Osteoblast (primary cell): ENCODE data around the gene GTPBP8. TPM values are rescaled to one million over a fixed set of nuclear protein-coding genes. Genes with fewer than 3 reads are reported as not detected.
A peak's percentile ranks its signal among the peaks of the same experiment; 100 is the strongest.

Experiments
- DNase-seq: peaks from one replicate; pipeline ENCODE4 v3.0.0; 2011; ENCODE audit warnings: low spot score, mixed read lengths; ENCODE audit not compliant: insufficient read length; ENCODE audit errors: missing footprints
- H2AFZ ChIP-seq: 2 replicates; pipeline ENCODE4 v1.6.0; 2011; ENCODE audit warnings: mild to moderate bottlenecking, low read length
- H3K27ac ChIP-seq: 2 replicates; pipeline ENCODE4 v1.5.1; 2011; ENCODE audit warnings: mild to moderate bottlenecking, low read depth, low read length, moderate library complexity
- H3K27me3 ChIP-seq: 2 replicates; pipeline ENCODE4 v1.6.0; 2012; ENCODE audit warnings: mild to moderate bottlenecking, control low read depth, inconsistent platforms, low read length, moderate library complexity; ENCODE audit not compliant: insufficient read depth
- H3K36me3 ChIP-seq: 2 replicates; pipeline ENCODE4 v1.5.1; 2011; ENCODE audit warnings: mild to moderate bottlenecking, low read length, control low read depth, moderate library complexity; ENCODE audit not compliant: insufficient read depth
- H3K4me1 ChIP-seq: 2 replicates; pipeline ENCODE4 v1.5.1; 2011; ENCODE audit warnings: mild to moderate bottlenecking, low read length, control low read depth, moderate library complexity; ENCODE audit not compliant: insufficient read depth
- H3K4me2 ChIP-seq: 2 replicates; pipeline ENCODE4 v1.6.0; 2011; ENCODE audit warnings: mild to moderate bottlenecking, low read length; ENCODE audit not compliant: insufficient read depth
- H3K4me3 ChIP-seq: fragments of 200-600 bp; sonication (generic); 3 replicates; pipeline ENCODE4 v1.5.1; 2012; ENCODE audit warnings: mild to moderate bottlenecking, low read length, inconsistent platforms; ENCODE audit not compliant: insufficient read depth
- H3K79me2 ChIP-seq: 2 replicates; pipeline ENCODE4 v1.6.0; 2012; ENCODE audit warnings: mild to moderate bottlenecking, low read length, control low read depth, inconsistent platforms; ENCODE audit not compliant: insufficient read depth
- H3K9me3 ChIP-seq: 2 replicates; pipeline ENCODE4 v1.5.1; 2011; ENCODE audit warnings: low read depth, low read length, control low read depth
- H4K20me1 ChIP-seq: 2 replicates; pipeline ENCODE4 v1.6.0; 2012; ENCODE audit warnings: mild to moderate bottlenecking, low read length, control low read depth; ENCODE audit not compliant: insufficient read depth
- total RNA-seq: library from RNA; depleted of rRNA; stranded (reverse); fragments of >200 nt; gene quantifications from 2 replicates; pipeline ENCODE4 v1.2.3, GENCODE V29; 2012
- TF ChIP-seq, protein P1 (sequence below): IDR thresholded peaks from 2 replicates; pipeline ENCODE4 v1.5.1; 2011; ENCODE audit warnings: mild to moderate bottlenecking, low read depth, low read length, moderate library complexity; ENCODE audit errors: extremely low read depth

Gene GTPBP8
- total RNA-seq, 1 donor = 54.6 TPM

DNA sequence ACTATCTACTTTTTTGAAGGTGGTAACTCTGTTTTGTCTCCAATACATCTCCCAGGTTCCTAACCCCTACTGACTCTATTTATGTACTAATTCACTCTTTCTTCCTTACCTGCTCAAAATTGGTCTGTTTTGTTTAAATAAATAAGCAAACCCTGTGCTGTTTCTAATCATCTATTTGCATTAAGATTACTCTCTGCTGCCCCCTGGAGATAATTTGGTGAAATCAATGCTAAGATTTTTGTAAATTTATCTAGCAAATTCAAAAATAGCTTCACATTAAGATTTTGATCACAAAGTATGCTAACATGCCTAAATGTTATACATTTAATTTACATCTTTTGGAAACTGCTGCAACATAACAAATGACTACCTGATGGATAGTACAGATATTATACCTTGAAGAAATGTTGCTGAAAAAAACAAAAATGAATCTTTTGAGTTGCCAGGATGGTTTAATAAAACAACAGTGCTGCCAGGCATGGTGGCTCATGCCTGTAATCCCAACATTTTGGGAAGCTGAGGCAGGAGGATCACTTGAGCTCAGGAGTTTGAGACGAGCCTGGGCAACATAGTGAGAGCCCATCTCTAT lies 11.4 kb upstream of the GTPBP8 start:
- TF ChIP-seq, protein P1, sequence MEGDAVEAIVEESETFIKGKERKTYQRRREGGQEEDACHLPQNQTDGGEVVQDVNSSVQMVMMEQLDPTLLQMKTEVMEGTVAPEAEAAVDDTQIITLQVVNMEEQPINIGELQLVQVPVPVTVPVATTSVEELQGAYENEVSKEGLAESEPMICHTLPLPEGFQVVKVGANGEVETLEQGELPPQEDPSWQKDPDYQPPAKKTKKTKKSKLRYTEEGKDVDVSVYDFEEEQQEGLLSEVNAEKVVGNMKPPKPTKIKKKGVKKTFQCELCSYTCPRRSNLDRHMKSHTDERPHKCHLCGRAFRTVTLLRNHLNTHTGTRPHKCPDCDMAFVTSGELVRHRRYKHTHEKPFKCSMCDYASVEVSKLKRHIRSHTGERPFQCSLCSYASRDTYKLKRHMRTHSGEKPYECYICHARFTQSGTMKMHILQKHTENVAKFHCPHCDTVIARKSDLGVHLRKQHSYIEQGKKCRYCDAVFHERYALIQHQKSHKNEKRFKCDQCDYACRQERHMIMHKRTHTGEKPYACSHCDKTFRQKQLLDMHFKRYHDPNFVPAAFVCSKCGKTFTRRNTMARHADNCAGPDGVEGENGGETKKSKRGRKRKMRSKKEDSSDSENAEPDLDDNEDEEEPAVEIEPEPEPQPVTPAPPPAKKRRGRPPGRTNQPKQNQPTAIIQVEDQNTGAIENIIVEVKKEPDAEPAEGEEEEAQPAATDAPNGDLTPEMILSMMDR = peak; percentile 67
- no peaks in the 10 kb centered on the region for H4K20me1 ChIP-seq

DNA sequence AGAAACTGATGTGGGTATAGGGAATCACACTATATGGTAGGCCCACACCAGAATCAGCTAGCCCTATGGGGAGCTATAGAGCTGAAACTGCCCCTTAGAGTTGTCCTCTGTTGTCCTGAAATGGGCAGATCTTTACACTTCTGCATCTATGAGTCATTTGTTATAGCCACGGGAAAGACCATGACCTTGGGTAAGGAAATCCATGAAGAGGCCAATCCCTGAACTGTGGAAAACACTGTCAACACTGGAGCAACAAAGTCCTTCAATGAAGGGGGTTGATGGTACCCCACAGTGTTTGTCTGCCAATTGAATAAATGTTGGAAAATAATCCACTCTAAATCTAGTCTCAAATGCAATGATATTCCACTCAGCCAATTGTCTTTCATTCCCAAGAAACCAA lies 10.7 kb upstream of the GTPBP8 start:
- DNase-seq = no peak
- no peaks in the 10 kb centered on the region for H3K4me1 ChIP-seq
- no peak overlapping the region for H3K4me3 ChIP-seq
- no peak overlapping the region for H3K27ac ChIP-seq
- no peaks in the 10 kb centered on the region for H3K79me2 ChIP-seq
- H2AFZ ChIP-seq = no peak overlapping the region
- H4K20me1 ChIP-seq = no peaks in the 10 kb centered on the region
- no peaks in the 10 kb centered on the region for H3K9me3 ChIP-seq
- H3K36me3 ChIP-seq = no peaks in the 10 kb centered on the region
- no peaks in the 10 kb centered on the region for H3K27me3 ChIP-seq
- H3K4me2 ChIP-seq = no peak overlapping the region
- TF ChIP-seq, protein P1 = no peak

More for the DNA sequence above, 11.4 kb upstream of the GTPBP8 start:
- Histone ChIP-seq H3K79me2 (no peaks in the 10 kb centered on the region), H3K4me3 (no peak overlapping the region), H3K27ac (no peak overlapping the region), H3K4me2 (no peak overlapping the region), H2AFZ (no peak overlapping the region), H3K9me3 (no peaks in the 10 kb centered on the region), H3K36me3 (no peaks in the 10 kb centered on the region), H3K27me3 (no peaks in the 10 kb centered on the region), H3K4me1 (no peaks in the 10 kb centered on the region)
- DNase-seq = peak; percentile 25

DNA sequence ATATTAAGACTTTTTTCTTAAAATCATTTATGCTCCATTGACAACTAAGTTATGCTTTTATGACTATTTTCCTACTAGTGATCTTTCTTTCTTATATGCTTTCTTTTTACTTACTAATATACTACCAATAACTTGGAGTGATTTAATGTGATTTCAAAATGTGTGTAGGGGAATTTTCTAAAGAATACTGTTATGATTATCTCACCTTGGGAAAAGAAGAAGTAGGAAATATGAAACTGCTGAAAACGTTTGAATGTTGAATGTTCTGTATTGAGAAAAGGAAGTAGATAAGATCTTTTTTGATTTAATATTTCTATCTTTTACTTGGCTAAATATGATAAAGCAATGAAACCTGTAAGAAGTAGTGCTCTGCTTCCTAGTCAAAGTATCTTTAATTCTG lies 8.1 kb upstream of the GTPBP8 start:
- Histone ChIP-seq H3K27ac (no peak overlapping the region), H3K4me1 (no peaks in the 10 kb centered on the region), H3K9me3 (no peaks in the 10 kb centered on the region), H3K4me2 (no peak overlapping the region), H3K4me3 (no peak overlapping the region), H2AFZ (no peak overlapping the region), H3K27me3 (peaks cover 4% of the 10 kb centered on the region), H3K79me2 (no peaks in the 10 kb centered on the region), H4K20me1 (no peaks in the 10 kb centered on the region), H3K36me3 (no peaks in the 10 kb centered on the region)
- TF ChIP-seq, protein P1 = no peak
- no peak for DNase-seq

DNA sequence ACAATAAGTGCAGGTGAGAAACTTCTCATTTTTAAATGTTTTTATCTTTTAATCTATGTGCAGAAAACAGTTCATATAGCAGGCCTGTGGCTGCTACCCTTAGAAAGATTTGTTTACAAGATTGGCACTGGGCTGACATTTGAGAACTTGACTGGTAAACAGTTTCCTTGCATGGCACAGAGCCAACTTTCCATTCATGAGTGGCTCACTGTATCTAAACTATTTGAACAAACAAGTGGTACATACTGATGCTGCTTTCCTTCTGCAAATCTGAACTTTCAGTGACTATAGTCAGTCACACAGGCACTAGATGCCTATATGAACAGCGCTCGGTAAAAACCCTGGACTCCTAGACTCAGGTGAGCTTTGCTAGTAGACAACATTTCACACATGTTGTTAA lies 6.3 kb upstream of the GTPBP8 start:
- H3K4me2 ChIP-seq = no peak overlapping the region
- TF ChIP-seq, protein P1 = no peak
- H3K27me3 ChIP-seq = peaks cover 5% of the 10 kb centered on the region
- DNase-seq = no peak
- H3K36me3 ChIP-seq = no peaks in the 10 kb centered on the region
- no peak overlapping the region for H3K27ac ChIP-seq
- H3K9me3 ChIP-seq = no peaks in the 10 kb centered on the region
- no peaks in the 10 kb centered on the region for H4K20me1 ChIP-seq
- no peak overlapping the region for H3K4me3 ChIP-seq
- no peaks in the 10 kb centered on the region for H3K4me1 ChIP-seq
- no peak overlapping the region for H2AFZ ChIP-seq
- H3K79me2 ChIP-seq = no peaks in the 10 kb centered on the region
